Inflammatory macrophage treated with lipopolysaccharide for 4 hours (primary cell): Measurements from ENCODE around the gene MRGPRX3.

Source experiments
- DNase-seq: peaks from one replicate; pipeline ENCODE4 v3.0.0-alpha.2; 2020

Gene MRGPRX3

DNA sequence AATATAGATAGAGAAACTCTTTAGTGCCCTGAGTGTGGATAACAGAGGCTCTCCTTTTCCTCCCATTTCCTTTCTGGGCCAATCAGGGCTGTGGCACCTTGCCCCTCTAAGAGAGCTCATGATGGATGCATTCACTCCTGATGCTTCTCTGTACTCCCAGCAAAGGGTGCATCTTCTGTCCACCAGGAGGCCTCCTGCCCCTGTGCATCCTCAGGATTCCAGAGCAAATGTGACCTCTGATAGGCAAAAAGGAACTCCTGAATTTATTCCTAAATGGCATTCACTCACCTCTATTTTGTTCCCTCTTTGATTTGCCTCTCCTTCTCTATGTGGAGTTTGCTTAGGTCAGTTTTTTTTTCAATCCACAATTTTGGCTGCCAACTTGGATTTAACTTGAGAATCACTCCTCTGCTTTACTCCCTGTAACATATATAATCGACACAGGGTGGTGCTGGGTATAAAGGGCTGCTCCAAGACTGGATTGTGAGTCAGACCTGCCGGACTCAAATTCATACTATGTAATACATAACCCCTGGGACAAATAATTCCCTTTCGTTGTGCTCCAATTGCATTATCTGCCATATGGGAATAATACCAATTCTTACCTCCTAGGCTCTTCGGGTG is 39.1 kb downstream of the MRGPRX3 start:
- DNase-seq: no peak

DNA sequence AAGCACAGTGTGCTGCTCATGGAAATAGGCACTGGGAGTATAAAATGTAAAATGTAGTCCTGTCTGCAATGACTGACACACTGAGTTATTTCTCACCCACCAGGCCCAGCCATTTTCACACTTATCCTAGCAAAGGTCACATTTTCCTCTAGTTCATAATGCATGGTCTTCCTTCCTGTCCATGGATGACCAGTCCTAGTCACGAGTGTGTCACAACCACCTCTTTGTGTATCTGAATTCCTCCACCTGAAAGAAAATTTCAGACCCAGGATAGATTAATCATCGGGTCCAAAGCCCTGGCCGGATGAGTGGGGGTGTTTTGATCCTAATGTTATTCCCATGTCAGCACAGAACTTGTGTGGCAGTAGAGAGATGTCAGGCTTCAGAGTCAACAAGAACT is 40.3 kb downstream of the MRGPRX3 start, which contains the start of gene MRGPRX4:
Gene MRGPRX4, plus strand, starts transcription at position 172 of the 400 bp plus-strand sequence. CDS start 420 bp downstream, outside the sequence.
- no peak for DNase-seq

DNA sequence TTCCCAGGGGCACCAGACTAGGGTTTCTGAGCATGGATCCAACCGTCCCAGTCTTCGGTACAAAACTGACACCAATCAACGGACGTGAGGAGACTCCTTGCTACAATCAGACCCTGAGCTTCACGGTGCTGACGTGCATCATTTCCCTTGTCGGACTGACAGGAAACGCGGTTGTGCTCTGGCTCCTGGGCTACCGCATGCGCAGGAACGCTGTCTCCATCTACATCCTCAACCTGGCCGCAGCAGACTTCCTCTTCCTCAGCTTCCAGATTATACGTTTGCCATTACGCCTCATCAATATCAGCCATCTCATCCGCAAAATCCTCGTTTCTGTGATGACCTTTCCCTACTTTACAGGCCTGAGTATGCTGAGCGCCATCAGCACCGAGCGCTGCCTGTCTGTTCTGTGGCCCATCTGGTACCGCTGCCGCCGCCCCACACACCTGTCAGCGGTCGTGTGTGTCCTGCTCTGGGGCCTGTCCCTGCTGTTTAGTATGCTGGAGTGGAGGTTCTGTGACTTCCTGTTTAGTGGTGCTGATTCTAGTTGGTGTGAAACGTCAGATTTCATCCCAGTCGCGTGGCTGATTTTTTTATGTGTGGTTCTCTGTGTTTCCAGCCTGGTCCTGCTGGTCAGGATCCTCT is 41.0 kb downstream of the MRGPRX3 start:
- DNase-seq: no peak
